Activated T-cell treated with anti-CD3 and anti-CD28 coated beads for 24 hours (primary cell): ENCODE measurements around the gene CAMTA1.

Experiments
- DNase-seq: peaks from one replicate; pipeline ENCODE4 v3.0.0-alpha.2; 2020; ENCODE audit warnings: low read depth

Gene CAMTA1

DNA sequence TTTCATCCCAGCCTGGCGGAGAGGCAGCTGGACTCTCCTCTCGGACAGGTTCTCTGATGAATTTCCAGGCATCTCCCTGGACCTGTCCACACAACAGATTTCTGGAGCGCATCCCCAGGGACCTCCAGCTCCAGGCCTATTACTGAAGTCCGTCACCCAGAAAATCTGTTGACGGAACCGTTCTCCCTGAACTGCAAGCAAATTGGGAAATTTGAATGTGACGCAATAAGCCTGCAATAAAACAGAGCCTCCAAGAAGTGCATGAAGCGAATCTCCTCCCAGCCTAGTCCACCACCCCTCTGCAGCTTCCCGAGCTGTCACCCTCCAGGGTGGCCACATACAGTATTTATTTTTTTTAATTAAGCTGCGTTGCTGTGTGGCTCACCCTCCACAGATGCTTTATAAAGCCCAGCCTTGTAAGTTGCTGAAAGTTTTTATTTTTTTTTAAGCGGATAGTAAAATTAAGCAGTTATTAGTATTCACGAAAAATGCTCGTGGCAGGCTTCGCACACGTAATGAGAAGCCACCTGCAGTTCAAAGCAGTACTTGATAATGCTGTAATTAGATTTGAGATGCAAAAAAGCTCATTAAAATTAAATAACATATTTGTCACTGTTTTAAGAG, 173.3 kb downstream of the CAMTA1 start:
- no peak for DNase-seq

DNA sequence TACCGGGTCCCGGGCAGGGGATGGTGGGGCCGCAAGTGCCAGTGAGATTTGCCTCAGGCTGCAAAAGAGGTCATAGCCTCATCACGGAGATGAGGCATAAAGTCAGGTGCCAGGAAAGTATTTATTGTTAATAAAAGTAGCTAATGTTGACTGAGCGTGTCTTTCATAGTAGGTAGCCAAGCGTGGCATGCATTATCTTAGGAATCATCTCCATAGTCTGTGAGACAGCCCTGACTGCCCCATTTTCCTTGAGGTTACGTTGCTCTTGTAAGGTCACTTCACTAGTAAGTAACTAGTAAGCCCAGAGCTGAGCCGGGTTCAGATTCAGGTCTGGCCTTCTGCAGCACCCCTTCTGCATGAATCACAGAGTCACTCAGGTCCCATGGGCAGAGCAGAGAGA, 174.2 kb downstream of the CAMTA1 start:
- DNase-seq: no peak

DNA sequence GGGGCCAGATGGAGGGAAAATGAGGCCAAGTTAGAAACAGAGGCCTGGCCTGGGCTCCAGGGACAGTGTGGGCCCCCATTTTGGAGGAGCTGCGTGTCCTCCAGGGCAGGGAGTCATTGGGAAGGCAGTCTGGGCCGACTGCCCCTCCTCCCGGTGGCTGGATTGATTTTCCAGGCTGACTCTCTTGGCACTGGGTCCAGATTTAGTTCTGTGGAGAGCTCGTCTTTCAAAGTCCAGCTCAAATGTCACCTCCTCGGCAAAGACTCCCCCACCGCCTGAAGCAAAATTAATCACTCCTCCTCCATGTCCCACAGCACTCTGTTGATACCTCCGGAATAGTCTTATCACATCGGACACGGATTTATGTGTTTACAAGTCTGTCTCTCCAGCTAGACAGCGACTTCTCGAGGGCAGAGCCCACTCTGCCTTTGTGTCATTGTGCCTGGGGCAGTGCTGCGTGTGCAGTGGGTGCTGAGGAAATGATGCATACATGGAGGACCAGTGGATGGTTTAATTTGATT, 175.1 kb downstream of the CAMTA1 start:
- no peak for DNase-seq

DNA sequence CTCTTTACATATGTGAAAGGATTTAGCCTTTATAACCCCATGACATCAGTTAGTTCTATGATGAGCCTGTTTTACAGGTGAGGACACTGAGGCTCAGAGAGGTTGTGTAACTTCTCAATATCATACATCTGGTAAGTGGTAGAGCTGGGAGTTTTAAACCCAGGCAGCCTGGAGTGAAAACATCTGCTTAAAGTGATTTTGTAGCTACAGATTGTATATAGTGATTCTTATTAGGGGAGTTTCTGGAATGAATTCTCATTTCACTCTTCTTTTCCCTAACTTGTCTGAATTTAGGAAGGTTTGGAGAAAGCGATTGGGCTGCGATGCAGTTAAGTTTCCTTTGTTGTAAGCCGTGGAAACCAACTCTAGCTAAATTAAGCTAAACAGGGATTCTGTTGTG, 175.6 kb downstream of the CAMTA1 start:
- DNase-seq: no peak

DNA sequence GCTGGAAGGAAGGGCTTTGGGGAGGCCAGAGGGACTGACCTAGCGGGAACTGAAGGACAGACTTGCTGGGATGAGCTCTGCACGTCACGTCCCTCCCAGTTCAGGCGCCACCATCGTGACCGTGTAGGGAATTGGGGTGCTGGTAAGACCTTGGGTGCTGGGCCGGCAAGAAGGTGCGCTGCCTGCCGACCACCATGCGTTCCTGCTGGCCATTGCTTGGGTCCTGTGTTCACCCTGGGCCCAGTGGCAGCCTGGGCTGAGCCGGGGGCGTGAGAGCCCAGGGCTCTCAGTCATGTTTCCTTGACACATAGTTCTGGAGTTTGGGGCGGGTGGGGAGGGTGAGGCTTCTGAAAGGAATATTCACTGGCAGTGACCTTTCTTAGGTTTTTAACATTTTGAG, 176.0 kb downstream of the CAMTA1 start:
- DNase-seq: no peak

DNA sequence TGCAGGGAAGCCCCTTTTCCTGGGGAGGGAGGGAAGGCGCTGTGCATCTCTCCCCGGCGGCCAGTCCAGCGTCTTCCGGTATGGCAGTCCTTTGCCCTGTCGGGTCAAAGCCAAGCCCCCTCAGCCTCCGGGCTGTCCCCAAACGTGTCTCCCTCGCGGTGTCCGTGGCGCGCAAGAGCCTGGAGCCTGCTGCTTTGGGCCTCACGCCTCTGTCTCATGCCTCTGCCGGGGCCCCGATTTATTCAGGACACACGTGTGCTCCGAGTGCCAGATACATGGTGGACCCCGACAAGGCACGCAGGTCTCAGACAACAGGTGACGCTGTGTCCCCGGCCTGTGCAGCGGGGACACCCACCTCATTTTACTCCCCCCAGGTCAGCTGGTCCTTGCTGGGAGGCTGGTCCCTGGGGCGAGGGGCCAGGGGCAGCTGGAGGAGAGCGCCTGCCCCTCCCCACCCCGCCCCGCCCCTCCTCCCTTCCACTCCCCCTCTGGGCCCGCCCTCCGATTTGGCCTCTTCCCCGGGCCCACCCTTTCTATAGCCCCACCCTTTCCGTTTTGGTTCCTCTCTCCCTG, 176.7 kb downstream of the CAMTA1 start:
- no peak for DNase-seq

DNA sequence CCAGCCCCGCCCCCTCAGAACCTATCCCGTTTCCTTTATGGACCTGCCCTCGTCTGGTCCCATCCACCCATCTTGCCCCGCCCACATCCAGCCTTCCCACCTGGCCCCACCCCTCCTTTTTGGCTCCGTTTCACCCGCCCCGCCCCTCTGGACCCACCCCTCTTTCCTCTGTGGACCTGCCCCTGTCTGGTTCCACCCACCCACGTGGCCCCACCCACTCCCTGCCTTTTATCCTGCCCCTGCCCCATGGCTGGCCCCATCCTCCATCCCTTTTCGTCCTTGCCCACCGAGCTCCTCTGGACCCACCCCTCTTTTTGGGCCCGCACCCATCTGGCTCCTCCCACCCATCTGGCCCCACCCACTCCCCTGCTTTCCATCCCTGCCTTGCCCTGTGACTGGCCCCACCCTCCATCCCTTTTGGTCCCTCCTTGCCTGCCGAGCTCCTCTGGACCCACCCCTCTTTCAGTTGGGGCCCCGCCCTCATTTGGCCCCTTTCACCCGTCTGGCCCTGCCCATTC, 177.3 kb downstream of the CAMTA1 start:
- DNase-seq: peak; percentile 35

DNA sequence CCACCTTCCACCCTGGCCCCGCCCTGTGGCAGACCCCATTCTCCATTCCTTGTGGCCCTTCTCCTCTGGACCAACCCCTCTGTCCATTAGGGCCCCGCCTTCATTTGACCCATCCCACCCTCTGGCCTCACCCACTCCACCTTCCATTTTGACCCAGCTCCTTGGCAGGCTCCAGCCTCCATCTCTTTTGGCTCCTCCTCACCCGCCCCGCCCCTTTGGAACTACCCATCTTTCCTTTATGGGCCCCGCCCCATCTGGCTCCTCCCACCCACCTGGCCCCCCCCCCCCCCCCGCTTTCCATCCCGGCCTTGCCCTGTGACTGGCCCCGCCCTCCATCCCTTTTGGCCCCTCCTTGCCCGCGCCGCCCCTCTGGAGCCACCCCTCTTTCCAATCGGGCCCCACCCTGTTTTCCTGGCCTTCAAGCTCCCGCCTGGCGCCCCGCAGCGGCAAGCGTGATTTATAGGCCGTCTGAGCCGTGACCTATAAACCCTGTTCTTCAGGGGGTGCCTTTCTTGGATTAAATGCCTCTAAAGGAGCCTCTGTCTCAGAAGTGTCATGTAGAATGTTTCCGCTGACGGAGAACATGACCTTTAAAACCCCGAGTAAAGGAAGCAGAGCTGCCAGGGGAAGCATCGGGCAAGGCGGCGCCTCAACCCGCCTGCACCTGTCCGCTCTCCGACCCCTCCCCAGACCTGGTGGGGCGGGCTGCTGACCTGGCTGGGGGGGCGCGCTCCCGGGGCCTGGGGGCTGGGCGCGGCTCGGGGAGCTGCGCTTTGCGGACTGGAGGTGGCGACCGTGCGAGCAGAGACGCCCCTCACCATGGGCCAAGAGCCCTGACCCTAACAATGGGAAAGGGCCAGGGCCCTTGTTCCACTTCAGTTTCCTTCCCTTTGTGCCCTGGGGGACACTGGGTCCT, 178.0 kb downstream of the CAMTA1 start:
- peak; percentile 53 for DNase-seq

DNA sequence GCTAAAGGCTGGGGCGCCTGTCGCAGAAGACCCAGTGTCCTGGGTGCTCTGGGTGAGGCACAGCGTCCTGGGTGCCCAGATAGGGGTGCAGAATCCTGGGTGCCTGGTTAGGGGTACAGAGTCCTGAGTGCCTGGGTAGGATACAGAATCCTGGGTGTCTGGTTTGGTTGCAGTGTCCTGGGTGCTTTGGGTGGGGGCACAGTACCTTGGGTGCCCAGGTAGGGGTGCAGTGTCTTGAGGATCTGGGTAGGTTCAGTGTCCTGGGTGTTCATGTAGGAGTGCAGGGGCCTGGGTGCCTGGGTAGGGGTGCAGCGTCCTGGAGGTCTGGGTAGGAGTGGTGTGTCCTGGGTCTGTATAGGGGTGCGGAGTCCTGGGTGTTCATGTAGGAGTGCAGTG, 178.7 kb downstream of the CAMTA1 start:
- DNase-seq: no peak

DNA sequence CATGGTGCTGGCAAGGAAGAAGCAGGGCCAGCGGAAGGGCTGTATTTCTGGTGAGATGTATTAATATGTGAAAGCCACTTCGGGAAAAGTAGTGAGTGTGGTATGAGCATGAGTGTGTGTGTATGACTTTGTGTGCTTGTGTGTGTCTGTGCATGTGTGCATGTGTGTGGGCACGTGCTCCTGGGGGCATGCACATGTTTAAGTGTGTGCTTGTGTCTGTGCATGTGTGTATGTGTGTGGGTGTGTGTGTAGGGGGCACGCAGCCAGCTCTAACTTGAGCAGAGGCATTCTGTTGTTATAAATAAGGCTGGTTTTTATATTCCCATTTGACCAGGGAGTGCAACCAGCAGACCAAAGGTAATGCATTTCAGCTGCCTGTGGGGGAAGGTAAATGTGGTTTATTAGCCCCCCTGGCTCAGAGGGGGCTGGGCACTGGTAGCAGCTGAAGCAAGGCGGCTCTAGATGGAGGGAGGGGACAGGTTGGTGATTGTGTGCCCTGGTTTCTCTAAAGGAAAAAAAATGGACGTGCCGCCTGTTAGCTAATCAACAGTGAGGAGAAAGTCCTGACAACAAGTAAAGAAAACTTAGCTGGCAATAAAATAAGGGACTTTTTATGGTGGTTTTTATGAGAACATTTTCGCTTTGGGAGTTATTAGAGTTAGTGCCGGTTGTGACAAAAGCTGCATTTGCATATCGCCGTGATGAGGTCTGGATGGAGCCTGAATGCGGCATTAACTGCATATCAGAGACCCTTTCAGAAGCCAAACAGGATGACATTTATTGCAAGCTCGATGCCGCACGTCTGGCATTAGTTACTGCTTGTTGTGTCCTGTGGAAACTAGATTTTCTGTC, 180.1 kb downstream of the CAMTA1 start:
- no peak for DNase-seq

DNA sequence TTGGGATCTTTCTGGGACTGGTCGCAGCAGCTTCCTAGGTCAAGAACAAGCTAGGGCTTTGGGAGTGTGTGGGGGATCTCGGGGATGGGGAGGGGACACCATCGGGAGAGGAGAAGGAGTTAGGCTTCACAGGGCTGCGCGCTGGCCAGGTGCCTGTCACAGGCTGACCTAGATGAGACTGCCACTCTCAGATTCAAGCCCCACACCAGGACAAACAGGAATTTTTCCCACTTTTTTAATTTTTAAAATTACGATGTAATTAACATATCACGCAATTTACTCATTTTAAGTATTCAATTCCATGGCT, 180.6 kb downstream of the CAMTA1 start:
- no peak for DNase-seq

DNA sequence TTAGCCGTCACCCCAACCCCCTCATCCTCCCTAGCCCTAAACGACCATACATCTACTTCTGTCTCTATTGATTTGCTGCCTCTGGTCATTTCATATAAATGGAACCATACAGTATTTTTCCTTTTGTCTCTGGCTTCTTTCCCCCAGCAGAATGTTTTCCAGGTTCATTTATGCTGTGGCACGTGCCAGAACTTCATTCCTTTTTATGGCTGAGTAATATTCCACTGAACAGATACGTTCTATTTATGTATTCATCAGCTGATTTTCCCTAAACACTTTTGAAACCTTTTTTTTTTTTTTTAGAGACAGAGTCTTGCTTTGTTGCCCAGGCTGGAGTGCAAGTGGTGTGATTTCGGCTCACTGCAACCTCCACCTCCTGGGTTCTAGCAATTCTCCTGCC, 181.1 kb downstream of the CAMTA1 start:
- no peak for DNase-seq

DNA sequence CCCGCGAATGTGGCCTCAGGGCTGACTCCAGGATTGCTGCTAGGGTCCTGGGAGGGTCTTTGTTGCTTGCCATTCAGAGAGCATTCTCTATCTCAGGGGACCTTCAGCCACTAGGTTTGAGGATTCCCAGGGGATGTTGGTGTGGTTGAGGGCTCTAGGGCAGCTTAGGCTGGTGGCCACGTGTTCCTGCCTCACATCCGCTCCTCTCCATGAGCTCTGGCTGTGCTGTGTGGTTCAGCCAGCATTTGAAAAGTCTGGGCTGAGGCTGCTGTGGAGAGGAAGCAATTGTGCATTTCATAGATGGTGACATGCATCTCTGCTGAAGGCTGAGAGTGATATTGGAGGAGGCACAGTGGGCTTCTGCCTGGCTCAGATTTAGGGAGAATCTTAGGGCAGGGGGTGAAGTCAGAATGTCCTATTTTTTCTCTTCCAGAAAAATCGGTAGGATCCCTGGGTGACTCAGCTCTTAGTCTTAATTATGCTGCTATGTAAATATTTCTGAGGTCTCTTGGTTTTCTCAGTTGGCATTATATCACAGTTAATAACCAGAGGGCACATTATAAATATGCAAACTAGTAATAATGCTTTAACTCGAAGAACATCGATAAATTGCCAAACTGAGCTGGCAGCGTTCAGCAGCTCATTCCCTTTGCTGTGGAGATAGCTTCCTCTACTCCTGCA, 182.3 kb downstream of the CAMTA1 start:
- DNase-seq: no peak

DNA sequence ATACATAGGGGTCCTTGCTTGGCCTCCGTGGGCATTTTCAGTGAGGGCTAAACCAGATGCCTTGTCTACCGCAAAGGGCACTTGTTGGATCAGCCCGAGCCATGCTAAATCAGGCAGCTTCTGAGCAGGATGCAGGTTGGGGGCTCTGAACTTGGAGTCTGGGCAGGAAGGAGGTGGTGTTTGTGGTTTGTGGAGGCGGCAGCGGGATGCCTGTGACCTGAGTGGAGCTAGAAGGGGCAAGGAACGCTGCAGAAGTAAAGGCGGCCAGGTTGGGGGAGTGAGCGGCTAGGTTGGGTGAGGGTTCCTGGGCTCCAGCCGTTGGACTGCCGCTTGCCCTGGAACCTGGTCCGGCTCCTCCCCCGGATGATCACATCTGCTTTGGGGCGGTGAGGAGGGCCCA, 183.9 kb downstream of the CAMTA1 start:
- DNase-seq: no peak

DNA sequence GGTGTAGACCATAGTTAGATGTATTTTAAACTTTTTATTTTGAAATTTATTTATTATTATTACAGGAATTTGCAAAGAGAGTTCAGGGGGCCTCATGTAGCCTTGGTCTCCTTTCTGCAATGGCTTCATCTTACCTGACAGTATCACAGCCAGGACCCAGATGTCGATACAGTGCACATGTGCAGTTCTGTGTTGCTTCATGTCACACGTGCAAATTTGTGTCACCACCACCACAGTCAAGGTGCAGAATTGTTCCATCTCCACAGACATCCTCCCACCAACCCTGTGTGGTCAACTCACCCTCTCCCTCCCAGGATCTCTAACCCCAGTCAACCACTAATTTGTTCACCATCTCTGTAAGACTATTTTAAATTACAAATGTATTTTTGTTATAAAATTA, 184.5 kb downstream of the CAMTA1 start:
- no peak for DNase-seq

DNA sequence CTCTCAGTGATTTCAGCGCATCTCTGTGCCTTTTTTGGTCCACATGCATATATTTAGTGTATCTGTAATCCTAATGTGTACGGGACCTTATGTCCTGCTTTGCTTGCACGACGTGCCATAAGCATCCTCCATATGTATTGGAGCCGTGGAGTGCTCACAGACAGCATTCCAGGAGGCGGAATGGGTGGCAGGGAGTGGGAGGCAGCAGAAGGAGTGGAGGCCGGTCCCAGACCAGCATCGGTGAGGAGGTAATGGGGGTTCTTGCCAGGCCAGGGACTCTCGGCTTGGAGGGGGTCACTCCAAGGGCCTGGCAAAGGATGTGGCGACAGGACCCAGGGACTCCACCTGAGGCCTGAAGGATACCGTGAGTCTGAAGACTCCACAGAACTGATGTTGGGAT, 185.0 kb downstream of the CAMTA1 start:
- no peak for DNase-seq

DNA sequence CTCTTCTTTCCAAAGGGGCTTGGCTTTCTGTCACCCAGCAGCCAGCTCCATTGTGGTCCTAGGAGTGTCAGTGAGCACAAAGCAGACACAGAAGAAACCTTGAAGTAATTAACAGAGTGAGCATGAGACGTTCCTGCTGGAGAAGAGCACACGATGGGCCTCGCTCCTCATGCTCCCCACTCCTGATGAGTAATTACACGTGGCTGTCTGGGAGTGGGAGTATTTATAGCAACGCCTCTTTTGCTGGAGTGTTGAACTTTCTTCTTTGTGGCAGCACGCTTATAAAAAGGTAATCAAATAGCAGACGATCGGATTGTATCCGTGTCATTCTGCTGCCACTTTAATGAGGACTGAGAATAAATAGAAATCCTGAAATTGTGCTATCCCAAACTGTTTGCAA, 185.8 kb downstream of the CAMTA1 start:
- DNase-seq: no peak

DNA sequence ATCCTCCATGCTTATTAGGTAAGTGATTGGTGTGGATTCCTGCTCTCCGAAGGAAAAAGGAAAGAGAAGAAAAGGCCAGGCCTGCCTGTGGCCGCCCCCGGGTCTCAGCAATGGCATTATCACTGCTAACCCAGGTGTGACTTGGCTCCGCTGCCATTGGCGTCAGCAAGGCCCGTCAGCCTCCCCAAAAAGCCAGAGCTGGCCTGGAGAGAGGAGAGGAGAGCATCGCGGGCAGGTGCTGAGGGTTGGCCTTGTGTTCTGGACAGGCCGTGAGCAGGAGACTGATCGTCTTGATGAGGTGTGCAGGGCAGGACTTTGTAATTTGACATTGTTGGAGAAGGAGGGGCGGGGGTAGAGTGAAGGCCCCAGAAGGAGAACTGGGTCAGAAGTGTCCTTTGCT, 186.4 kb downstream of the CAMTA1 start:
- no peak for DNase-seq

DNA sequence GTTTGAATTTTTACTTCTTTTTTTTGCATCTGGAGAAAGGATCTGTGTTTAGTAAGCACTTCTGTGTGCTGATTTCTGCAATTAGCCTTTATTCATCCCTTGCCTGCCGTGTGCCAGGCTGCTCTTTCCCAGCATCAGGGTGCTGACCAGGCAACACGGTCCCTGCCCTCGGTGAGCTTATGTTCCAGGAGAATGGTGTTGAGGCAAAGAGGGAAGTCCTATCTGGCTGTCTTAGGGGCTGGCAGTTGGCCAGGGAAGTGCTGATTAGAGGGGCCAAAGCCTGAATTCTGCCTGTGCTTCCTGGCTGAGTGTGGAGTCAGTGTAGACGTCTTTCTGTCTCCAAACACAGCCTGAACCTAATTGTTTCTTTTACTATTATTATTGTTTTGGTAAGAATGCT, 187.1 kb downstream of the CAMTA1 start:
- DNase-seq: no peak

DNA sequence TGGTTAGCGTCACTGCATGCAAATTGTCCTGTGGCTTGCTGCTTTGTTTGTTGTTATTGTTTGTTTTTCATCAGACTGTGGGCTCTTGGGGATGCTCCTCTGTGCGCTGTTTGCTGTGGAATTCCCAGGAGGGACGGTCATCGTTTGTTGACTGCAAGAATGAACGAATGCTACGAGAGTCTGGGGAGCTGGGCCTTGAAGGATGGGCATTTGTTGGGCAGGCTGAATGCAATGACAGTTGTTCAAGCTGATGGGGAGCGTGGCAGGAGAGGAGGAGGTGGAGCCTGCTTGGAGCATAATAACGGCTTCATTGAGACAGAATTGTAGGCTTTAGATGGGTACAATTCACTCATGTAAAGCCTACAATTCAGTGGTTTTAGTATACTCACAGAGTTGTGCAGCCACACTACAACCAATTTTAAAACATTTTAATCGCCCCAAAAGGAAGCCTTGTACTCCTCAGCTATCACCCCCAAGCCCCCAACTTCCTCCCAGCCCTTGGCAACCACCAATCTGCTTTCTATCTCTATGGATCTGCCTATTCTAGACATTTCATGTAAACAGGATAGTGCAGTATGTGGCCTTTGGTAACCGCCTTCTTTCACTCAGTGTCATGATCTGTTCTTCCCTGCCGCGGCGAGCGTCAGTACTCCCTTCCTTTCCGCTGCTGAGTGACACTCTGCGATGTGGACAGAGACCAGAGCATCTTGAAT, 190.2 kb downstream of the CAMTA1 start:
- DNase-seq: no peak

DNA sequence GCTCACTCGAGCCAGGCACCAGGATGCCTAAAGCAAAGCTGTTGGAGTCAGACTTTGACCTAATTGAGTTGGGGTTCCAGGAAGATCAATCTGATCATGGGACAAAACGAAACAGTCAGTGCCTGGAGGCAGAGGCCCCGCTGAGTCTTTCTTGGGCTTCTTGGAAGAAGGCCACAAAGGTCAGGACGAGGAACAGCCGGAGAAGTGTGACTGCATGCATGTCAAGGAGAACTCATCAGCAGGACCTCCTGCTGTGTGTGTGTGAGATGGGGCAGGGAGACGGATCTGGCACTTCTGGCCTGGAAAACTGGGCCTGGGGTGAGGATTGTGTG, 190.8 kb downstream of the CAMTA1 start:
- DNase-seq: no peak
